Activated naive CD4-positive, alpha-beta T cell treated with anti-CD3 and anti-CD28 coated beads, Interleukin-2, amount 10 ng/mL, durations not matched to agents 7 days and 5 days (primary cell): ENCODE data around the gene DHH.

ENCODE experiments used
- CTCF ChIA-PET: fragments of 350-600 bp; sonication (Branson Sonifier 250); formaldehyde crosslinking; loops from one replicate; lab custom pipeline; 2021; ENCODE audit warnings: antibody characterized with exemption; lab: Charles Lee
- DNase-seq: peaks from one replicate; pipeline ENCODE4 v3.0.0-alpha.2; 2020
- H3K27ac Mint-ChIP-seq: one replicate; pipeline ENCODE4 v1.8.0; 2021; ENCODE audit warnings: mild to moderate bottlenecking, moderate library complexity, mixed read lengths
- H3K27me3 Mint-ChIP-seq: one replicate; pipeline ENCODE4 v1.8.0; 2021; ENCODE audit warnings: mild to moderate bottlenecking, mixed read lengths
- H3K36me3 Mint-ChIP-seq: one replicate; pipeline ENCODE4 v1.8.0; 2021; ENCODE audit warnings: mixed read lengths
- H3K4me1 Mint-ChIP-seq: one replicate; pipeline ENCODE4 v1.8.0; 2021; ENCODE audit warnings: mixed read lengths
- H3K4me3 Mint-ChIP-seq: one replicate; pipeline ENCODE4 v1.8.0; 2021; ENCODE audit warnings: mild to moderate bottlenecking, moderate library complexity, mixed read lengths
- H3K9me3 Mint-ChIP-seq: one replicate; pipeline ENCODE4 v1.8.0; 2021; ENCODE audit warnings: mixed read lengths

The DHH gene

GRCh38 chr12:49046129-49046895 lies 48.3 kb downstream of the DHH start:
- Mint-ChIP-seq H3K4me1 (peaks cover 6% of the 10 kb centered on the region), H3K9me3 (no peaks in the 10 kb centered on the region), H3K4me3 (no peak overlapping the region), H3K36me3 (peaks cover 80% of the 10 kb centered on the region), H3K27me3 (no peaks in the 10 kb centered on the region), H3K27ac (no peak overlapping the region)
- no peak for DNase-seq
- CTCF ChIA-PET: interaction anchor here (0.6 to 1.4 kb wide), 4 partner anchors 16 to 50 kb away, joined by 3 to 5 read pairs (median 4); no protein-coding TSS in a partner anchor

DNA sequence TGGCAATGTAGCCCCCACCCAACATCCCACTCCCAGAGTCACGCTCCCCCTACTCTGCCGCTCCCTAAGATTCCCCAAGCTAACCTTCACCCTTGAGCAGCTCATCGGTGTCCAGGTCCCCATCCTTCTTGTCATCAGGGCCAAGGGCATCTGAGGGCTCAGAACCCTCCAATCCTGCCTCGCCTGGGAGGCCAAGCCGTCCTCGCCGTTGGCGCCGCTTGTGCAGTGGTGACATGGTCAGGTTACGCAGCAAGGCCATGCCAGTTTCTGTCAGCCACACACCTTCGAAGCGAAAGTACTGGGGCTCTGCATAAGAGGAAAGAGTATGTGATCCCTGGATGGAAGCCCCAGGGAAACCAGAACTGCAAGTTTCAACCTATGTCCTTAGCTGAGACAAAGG lies 49.9 kb downstream of the DHH start:
- no peak for DNase-seq
- peaks cover 83% of the 10 kb centered on the region for H3K36me3 Mint-ChIP-seq
- CTCF ChIA-PET: interaction anchor here (1.0 to 2.9 kb wide), 13 partner anchors 10 to 54 kb away, joined by 3 to 22 read pairs (median 7); partner anchors contain the start of gene RHEBL1
- H3K27ac Mint-ChIP-seq: no peak overlapping the region
- no peak overlapping the region for H3K4me3 Mint-ChIP-seq
- peaks cover 6% of the 10 kb centered on the region for H3K4me1 Mint-ChIP-seq
- H3K9me3 Mint-ChIP-seq: no peaks in the 10 kb centered on the region
- no peaks in the 10 kb centered on the region for H3K27me3 Mint-ChIP-seq

DNA sequence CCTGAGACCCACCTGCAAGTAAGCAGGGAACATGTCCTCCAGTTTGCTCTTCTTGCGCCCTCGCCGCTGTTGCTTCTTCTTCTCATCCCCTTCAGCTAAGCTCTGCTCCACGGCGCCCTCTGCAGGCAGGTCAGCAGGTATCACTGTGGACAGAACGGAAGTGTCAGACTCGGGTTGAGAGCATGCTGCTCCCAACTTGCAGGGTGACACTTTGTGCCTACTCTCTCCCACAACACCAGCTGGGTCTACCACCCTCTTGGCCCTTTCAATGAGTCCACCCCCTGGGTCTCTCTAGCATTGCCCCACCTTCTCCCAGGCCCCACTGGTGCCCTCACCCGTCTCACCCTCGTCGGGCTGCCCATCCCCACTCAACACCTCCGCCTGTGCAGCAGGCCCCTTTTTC lies 50.7 kb downstream of the DHH start:
- H3K4me1 Mint-ChIP-seq: peaks cover 6% of the 10 kb centered on the region
- H3K4me3 Mint-ChIP-seq: no peak overlapping the region
- no peak overlapping the region for H3K27ac Mint-ChIP-seq
- CTCF ChIA-PET: interaction anchor here (0.8 to 2.9 kb wide), 25 partner anchors 9 to 200 kb away, joined by 3 to 22 read pairs (median 5); partner anchors contain the start of genes DDN, PRKAG1 and RHEBL1
- no peaks in the 10 kb centered on the region for H3K9me3 Mint-ChIP-seq
- peaks cover 79% of the 10 kb centered on the region for H3K36me3 Mint-ChIP-seq
- peak; percentile 87 for DNase-seq
- H3K27me3 Mint-ChIP-seq: no peaks in the 10 kb centered on the region

GRCh38 chr12:49043241-49043640 lies 51.4 kb downstream of the DHH start:
- CTCF ChIA-PET: interaction anchor here (0.6 to 2.9 kb wide), 26 partner anchors 9 to 200 kb away, joined by 3 to 22 read pairs (median 4); partner anchors contain the start of genes DDN, PRKAG1 and RHEBL1
- DNase-seq: no peak
- H3K4me3 Mint-ChIP-seq: no peak overlapping the region
- H3K27me3 Mint-ChIP-seq: no peaks in the 10 kb centered on the region
- peaks cover 79% of the 10 kb centered on the region for H3K36me3 Mint-ChIP-seq
- H3K4me1 Mint-ChIP-seq: peaks cover 6% of the 10 kb centered on the region
- no peak overlapping the region for H3K27ac Mint-ChIP-seq
- H3K9me3 Mint-ChIP-seq: no peaks in the 10 kb centered on the region

- peaks cover 6% of the 10 kb centered on the region for H3K4me1 Mint-ChIP-seq
- no peak for DNase-seq
- H3K4me3 Mint-ChIP-seq: no peak overlapping the region
- no peaks in the 10 kb centered on the region for H3K9me3 Mint-ChIP-seq
- CTCF ChIA-PET: interaction anchor here (0.7 to 2.7 kb wide), 4 partner anchors 10 to 45 kb away, joined by 3 to 18 read pairs (median 4); no protein-coding TSS in a partner anchor
- H3K27me3 Mint-ChIP-seq: no peaks in the 10 kb centered on the region
- H3K27ac Mint-ChIP-seq: peak overlapping the region; percentile 45
- peaks cover 74% of the 10 kb centered on the region for H3K36me3 Mint-ChIP-seq
These were observed 52.6 kb downstream of the DHH start for GRCh38 chr12:49041881-49042484.

- H3K9me3 Mint-ChIP-seq: no peaks in the 10 kb centered on the region
- H3K36me3 Mint-ChIP-seq: peaks cover 73% of the 10 kb centered on the region
- H3K27ac Mint-ChIP-seq: no peak overlapping the region
- H3K4me1 Mint-ChIP-seq: peaks cover 6% of the 10 kb centered on the region
- CTCF ChIA-PET: interaction anchor here (0.7 to 2.7 kb wide), 5 partner anchors 9 to 44 kb away, joined by 3 to 18 read pairs (median 3); no protein-coding TSS in a partner anchor
- no peaks in the 10 kb centered on the region for H3K27me3 Mint-ChIP-seq
- H3K4me3 Mint-ChIP-seq: no peak overlapping the region
- no peak for DNase-seq
These were observed 53.3 kb downstream of the DHH start for GRCh38 chr12:49041036-49041880.

GRCh38 chr12:49040364-49040855 lies 54.2 kb downstream of the DHH start:
- H3K27ac Mint-ChIP-seq: no peak overlapping the region

DNA sequence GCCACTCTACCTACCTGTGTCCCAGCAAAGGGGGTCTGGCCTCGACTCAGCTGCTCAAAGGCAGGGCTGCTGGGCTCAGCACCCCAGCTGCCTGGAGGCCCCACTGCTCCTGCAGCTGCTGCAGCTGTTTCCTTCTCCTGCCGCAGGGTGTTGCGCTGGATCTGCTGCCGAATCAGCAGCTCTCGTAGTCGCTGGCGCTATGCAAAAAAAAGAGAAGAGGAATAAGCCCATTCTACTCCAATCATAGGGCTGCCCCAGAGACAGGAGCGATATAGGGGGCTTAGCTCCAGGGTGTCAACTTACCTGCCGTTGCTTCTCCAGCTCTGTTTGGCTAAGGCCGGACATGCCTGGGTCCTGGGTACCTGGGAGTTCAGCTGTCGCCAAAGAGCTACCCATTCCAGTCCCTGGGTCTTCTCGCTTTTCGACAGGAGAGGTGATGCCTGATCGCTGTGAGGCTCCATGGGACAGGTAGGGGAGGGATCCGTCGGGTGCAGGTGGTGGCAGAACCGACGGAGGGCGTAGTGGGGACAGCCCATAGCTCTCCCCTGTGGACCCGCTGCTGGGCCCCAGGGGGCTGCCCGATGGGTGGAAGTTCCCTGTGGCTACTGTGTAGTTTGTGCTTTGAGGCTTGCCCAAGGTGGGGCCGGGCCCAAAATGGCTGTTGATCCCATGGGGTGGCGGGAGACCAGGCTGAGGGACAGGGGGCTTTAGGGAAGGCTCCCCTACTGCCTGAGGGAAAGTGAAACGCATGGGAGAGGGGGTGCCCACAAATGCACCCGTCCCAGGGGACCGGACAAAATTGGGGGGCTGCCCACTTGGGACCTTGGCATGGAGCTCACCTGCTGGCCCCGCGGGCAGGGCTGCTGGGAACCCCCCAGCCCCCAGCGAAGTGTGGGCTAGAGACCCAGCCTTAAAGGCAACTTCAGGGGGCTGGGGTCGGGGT lies 54.9 kb downstream of the DHH start:
- Mint-ChIP-seq H3K4me1 (peaks cover 6% of the 10 kb centered on the region), H3K4me3 (no peak overlapping the region), H3K27ac (no peak overlapping the region), H3K9me3 (no peaks in the 10 kb centered on the region), H3K36me3 (peaks cover 66% of the 10 kb centered on the region), H3K27me3 (no peaks in the 10 kb centered on the region)
- DNase-seq: no peak
- CTCF ChIA-PET: interaction anchor here (0.9 to 1.2 kb wide), 4 partner anchors 10 to 43 kb away, joined by 3 to 4 read pairs (median 3); no protein-coding TSS in a partner anchor

More at GRCh38 chr12:49040364-49040855, 54.2 kb downstream of the DHH start:
- Mint-ChIP-seq H3K36me3 (peaks cover 71% of the 10 kb centered on the region), H3K4me3 (no peak overlapping the region), H3K27me3 (no peaks in the 10 kb centered on the region), H3K9me3 (no peaks in the 10 kb centered on the region), H3K4me1 (peaks cover 6% of the 10 kb centered on the region)
- CTCF ChIA-PET: interaction anchor here (0.9 to 1.7 kb wide), 4 partner anchors 8 to 44 kb away, joined by 3 to 5 read pairs (median 3); no protein-coding TSS in a partner anchor
- DNase-seq: no peak

DNA sequence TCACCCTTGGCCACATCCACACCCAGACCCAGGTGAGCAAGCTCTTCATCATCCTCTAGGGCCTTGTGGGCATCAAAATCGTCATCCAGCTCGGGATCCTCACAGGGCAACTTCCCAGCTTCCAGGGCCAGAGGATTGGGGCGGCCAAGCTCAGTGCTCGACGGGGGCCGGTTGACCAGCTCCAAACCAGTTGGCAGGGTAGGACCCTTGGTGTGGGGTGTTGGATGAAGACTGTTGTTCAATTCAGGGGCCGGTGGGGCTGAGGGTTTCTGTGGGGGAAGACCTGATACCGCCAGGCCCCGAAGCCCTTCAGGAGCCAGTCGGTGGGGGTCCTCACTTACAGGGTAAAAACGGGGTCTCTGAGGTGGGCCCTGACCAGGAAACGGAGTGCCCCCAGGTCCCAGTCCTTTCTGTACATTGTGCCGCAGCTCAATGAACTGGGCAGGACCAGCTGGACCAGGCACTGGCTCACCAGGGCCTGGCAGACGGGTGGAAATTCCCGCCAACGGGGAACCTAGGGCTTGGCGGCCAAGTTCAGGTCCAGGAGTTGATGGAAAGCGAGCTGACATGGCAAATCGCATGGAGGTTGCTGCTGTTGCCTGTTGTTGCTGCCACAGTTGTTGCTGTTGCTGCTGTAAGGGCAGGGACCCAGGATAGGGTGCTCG lies 56.2 kb downstream of the DHH start:
- no peak for DNase-seq
- no peak overlapping the region for H3K4me3 Mint-ChIP-seq
- no peaks in the 10 kb centered on the region for H3K4me1 Mint-ChIP-seq
- H3K27ac Mint-ChIP-seq: no peak overlapping the region
- CTCF ChIA-PET: interaction anchor here (1.0 kb wide), 1 partner anchor 18 kb away, joined by 4 read pairs; no protein-coding TSS in a partner anchor
- peaks cover 62% of the 10 kb centered on the region for H3K36me3 Mint-ChIP-seq
- no peaks in the 10 kb centered on the region for H3K27me3 Mint-ChIP-seq
- H3K9me3 Mint-ChIP-seq: no peaks in the 10 kb centered on the region

- Mint-ChIP-seq H3K4me1 (no peaks in the 10 kb centered on the region), H3K36me3 (peaks cover 60% of the 10 kb centered on the region), H3K4me3 (no peak overlapping the region), H3K27ac (no peak overlapping the region), H3K27me3 (no peaks in the 10 kb centered on the region), H3K9me3 (no peaks in the 10 kb centered on the region)
- DNase-seq: no peak
- CTCF ChIA-PET: interaction anchor here (1.0 to 1.3 kb wide), 2 partner anchors 51 to 64 kb away, joined by 3 to 4 read pairs; no protein-coding TSS in a partner anchor
These were observed 56.7 kb downstream of the DHH start for GRCh38 chr12:49037947-49038237.

DNA sequence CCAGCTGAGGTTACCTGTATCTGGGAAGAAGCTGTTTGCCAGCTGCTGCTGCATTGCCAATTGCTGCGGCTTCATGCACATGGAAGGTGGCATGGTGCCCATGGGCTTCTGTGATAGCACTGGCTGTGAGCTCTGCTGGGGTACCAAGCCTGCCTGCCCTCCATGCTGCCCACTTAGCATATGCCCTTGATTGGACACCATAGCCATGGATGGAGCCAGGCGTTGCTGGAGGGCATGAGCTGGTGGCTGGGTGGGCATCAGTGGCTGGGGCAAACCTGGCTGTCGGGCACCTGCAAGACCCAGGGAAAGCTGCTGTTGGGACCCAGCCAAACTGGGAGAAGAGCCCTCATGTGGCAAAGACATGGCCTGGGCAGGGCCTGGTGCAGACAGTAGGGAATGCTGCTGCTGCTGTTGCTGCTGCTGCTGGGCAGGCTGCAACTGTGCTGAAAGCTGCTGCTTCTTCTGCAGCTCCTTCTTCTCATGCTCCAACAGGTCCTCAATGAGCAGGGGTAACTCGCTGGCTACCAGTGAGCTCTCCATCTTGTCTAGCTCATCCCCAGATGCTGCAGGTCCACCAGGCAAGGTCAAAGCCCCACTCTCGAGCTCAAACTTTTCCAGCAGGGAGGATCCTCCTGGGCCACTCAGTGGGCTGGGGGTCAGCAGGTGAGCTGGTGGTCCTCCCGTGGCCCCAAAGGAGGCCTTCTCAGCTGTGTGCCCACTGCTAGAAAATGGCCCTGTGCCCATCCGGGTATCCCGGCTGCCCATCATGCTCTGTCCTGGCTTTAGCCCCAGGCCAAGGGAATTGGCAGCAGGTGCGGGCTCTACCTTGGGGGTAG lies 57.3 kb downstream of the DHH start:
- Mint-ChIP-seq H3K27me3 (no peaks in the 10 kb centered on the region), H3K27ac (no peak overlapping the region), H3K4me3 (no peak overlapping the region), H3K36me3 (peaks cover 59% of the 10 kb centered on the region), H3K9me3 (no peaks in the 10 kb centered on the region), H3K4me1 (no peaks in the 10 kb centered on the region)
- CTCF ChIA-PET: interaction anchor here (1.0 to 1.5 kb wide), 4 partner anchors 40 to 64 kb away, joined by 3 to 6 read pairs (median 4); no protein-coding TSS in a partner anchor
- DNase-seq: no peak
